HG03342 (cell line): ENCODE results near the gene HIRA.

Experiments used
- ATAC-seq: cut with Tn5 transposase; IDR thresholded peaks from one replicate; pipeline ENCODE4 v1.9.1; 2021; ENCODE audit warnings: mild to moderate bottlenecking, moderate library complexity; ENCODE audit not compliant: unreplicated experiment

HIRA gene

GRCh38 chr22:19287889-19288288 lies 143.6 kb downstream of the HIRA start:
- ATAC-seq, result no peak

GRCh38 chr22:19287076-19287707 lies 144.3 kb downstream of the HIRA start:
- ATAC-seq, result no peak

GRCh38 chr22:19285831-19286230 lies 145.7 kb downstream of the HIRA start:
- ATAC-seq, result no peak
